Bone marrow (tissue), 2 donors: ENCODE results near the gene OR10A2.
"Not testable (repeated sequence)": the region's sequence is repeated elsewhere in the genome, so short reads cannot be mapped to it uniquely, and the experiment has no call there.

Experiments
- DNase-seq, 2 donors: peaks; one replicate each; lab custom pipeline; 2025; lab: John Stamatoyannopoulos, UW

The OR10A2 gene, protein sequence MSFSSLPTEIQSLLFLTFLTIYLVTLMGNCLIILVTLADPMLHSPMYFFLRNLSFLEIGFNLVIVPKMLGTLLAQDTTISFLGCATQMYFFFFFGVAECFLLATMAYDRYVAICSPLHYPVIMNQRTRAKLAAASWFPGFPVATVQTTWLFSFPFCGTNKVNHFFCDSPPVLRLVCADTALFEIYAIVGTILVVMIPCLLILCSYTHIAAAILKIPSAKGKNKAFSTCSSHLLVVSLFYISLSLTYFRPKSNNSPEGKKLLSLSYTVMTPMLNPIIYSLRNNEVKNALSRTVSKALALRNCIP

GRCh38 chr11:6862961-6863360 lies at the start of gene OR10A2:
Gene OR10A2, plus strand, starts transcription at chr11:6863057. Its CDS starts 6,698 bp downstream, at chr11:6869755.
- DNase-seq = no peak

DNA sequence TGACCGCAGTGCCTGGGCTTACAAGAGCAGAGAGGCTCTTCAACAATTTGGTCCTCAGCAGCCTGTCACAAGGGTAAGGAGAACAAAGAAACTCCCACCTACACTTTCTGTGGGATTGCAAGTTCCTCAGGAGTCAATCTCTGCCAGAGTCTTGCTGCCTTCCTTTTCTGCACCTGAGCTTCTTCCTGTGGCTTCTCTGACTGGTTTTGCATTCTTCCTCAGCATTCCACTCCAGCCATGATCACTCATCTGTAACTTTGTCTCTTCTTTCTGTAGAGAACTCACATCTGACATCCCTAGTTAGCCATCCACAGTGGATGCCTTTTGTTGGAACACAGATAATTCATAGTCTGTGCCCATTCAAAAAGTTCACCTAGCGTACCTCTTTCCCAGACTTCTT lies 49.2 kb upstream of the OR10A2 start:
- no peak for DNase-seq

- no peak for DNase-seq
These were observed 45.2 kb upstream of the OR10A2 start for GRCh38 chr11:6817694-6818093.

- DNase-seq = no peak
These were observed 43.9 kb upstream of the OR10A2 start for GRCh38 chr11:6818967-6819366.

DNA sequence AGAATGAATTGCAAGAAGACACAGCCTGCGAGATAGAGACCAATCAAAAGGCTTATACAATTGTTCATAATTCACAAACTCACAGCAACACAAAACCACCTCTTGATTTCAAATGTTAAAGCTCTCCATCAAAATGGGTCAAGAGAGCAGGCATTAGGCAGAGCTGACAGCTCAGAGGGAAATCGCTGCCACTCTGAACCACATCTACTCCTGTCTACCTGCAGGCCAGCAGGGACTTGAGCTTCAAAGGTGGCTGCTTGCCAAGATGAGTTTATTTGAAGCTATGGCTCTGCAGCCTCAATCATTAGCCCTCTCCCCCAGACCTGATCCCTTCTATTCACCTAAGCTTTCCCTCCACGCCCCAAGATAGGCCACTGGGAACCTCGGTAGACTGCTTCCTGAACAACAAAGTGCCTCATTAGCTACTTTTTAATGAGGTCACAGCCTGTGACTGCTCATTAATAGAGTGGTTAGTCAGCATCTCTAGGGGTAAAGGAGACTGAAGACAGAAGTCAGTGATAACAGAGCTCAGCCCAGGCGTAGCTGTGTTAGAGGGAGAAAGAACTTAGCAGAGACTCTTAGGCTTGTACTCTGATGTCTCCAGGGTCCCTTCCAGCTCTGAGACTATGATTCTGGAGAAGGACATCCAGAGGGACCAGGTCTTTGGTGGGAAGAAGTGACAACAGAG lies 38.6 kb upstream of the OR10A2 start:
- no peak for DNase-seq

GRCh38 chr11:6825231-6825744 lies 37.6 kb upstream of the OR10A2 start:
- no peak for DNase-seq

DNA sequence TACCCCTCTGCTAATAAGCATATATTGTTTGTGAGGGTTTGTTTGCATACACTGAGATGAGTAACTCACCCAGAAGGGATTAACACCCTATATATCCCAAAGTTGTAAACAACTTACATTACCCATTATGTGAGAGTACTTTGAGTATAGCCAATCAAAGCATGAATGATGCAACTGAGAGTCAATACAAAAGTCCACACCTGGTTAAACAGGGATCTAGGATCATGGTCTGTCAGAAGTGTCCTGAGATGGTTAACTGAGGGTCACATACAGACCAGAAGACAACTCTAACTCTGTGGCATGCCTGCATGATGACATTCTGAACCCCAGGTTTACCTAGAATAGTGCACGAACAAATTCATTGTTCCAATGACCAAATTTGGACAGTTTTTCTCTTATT lies 34.8 kb upstream of the OR10A2 start:
- DNase-seq = no peak

DNA sequence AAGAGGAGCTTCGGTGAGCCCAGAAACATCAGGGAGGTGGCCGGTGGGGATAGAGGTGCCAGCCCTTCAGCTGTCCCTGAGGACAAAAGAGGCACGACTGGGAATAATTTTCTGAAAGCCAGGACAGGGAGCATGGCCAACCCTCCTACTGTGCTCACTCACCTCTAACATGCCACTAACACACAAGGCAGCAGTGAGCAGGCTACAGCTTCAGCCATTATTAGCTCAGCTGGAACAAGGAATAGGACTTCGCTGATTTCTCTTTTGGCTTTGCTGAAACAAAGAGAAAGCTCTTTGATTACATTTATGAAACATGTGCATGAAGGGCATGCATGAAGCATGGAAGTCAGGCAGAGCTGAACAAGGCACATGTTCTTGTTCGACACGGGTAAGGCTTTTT lies 29.5 kb upstream of the OR10A2 start:
- no peak for DNase-seq

DNA sequence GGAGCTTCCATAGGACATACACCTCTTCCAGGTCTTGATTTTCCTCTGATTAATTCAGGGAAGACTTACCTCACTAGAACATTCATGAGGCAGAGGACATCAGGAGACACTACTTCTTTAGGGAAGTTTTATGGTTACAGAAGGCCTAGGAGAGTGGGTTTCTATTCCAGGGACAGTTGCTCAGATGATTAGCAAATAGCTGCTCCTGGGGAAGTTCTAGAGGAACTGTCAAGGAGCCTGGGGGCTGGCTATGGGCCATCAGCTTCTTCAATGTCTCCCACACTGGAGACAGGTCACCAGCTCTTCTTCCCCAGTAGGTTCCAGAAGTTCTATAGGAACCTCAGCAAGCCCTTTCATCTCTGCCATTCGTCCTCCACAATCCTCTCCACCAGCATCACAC lies 28.8 kb upstream of the OR10A2 start:
- no peak for DNase-seq

DNA sequence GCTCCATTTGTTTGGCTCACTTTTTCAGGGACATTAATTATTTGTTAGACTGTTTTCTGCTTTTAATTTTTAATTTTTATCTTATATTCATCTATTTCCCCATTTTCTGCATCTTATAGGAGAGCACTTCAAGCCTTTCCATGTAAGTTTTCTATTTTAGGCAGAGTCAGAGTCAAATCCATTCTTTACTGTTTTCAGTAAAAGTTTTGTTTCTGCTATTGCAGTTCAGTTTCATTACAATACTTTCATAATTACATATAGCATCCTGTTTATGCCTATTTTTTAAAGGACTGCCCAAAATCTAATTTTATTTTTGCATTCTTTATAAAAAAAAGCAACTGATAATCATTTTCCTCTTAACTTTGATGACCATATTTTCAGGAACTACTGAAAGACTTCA lies 21.2 kb upstream of the OR10A2 start:
- DNase-seq = no peak

DNA sequence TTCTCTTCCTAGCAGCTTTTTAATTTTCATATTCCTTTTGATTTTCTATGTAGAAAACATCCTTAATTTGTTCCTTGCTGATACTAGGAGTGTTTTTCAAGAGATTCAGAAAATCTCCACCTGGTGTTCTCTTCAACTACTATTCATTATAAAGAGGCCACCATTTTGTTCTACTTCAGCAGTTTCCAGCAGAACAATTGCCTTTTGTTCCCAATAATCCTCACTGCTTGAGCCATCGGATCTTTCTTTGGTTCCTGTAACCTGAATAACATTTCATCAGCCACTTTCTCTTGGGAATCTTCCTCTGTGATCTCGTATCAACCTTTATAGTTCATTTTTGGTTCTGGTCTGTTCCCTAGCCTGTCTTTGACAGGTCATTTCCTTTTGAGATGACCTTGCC lies 19.2 kb upstream of the OR10A2 start:
- DNase-seq = no peak

DNA sequence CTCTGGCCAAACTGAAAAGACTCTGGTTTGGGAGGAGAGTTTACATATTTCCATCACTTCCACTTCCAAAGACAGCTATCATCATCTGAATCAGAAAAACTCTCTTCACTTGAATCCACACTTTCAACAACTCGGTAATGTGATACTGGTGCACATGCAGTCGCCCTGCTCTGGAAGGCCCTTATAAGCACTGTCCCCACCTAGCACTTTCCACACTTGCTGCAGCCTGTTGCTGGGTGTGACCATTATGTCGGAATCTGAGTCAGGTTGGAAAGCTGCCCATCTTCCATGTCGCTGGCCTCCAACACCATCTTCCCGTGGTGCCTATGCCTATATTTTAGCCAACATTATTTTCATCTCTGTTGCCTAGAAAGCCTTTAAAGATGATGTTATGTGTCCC lies 18.5 kb upstream of the OR10A2 start:
- no peak for DNase-seq

- DNase-seq = no peak
These were observed 17.5 kb upstream of the OR10A2 start, which contains the start of gene OR10A5 for GRCh38 chr11:6845383-6845782. Gene OR10A5, plus strand, starts transcription at chr11:6845683. Its CDS starts 0 bp downstream, at chr11:6845683.

DNA sequence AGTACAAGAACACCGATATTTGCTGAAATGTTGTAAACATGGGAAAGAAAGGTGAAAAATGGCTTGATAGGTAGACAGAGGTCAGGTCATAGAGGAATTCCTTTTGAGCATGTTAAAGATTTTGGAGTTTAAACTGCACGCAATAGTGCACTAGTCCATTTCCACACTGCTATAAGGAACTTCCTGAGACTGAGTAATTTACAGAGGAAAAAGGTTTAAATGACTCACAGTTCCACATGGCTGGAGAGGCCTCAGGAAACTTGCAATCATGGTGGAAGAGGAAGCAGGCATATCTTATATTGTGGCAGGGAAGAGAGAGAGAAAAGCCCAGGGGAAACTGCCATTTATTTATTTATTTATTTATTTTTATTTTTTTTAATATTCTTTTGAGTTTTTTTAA lies 12.3 kb upstream of the OR10A2 start:
- no peak for DNase-seq

GRCh38 chr11:6854801-6855200 lies 8.1 kb upstream of the OR10A2 start:
- not testable (repeated sequence) for DNase-seq

DNA sequence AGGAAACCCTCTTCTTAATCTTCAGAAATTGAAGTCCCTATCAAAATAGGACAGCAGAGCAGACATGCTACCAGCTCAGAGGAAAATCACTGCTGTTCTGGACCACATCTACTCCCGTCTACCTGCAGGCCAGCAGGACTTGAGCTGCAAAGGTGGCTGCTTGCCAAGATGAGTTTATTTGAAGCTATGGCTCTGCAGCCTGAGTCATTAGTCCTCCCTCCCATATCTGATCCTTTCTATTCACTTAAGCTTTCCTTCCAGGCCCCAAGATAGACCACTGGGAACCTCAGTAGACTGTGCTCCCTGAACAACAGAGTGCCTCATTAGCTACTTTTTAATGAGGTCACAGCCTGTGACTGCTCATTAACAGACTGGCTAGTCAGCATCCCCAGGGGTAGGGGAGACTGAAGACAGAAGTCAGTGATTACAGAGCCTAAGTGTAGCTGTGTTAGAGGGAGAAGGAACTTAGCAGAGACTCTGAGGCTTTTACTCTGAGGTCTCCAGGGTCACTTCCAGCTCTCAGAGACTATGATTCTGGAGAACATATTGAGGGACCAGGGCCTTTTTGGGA lies 6.8 kb upstream of the OR10A2 start:
- no peak for DNase-seq

DNA sequence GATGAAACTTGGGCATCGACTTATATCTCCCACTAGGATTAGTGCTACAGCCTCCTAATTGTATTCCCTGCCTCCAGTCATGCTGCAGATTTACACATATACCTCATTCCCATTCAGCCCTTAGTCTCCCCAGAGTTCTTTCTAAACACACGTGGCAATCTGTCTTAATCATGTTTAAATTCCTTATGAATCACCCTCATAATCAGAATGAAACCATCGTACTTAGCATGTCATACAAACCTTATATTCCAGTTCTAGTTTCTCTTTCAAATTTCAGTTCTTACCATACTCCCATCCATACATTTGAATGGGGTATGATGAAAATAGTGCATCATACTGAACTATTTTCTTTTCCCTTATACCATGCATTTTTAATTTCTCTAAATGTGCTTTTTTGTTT lies 6.0 kb upstream of the OR10A2 start:
- no peak for DNase-seq

DNA sequence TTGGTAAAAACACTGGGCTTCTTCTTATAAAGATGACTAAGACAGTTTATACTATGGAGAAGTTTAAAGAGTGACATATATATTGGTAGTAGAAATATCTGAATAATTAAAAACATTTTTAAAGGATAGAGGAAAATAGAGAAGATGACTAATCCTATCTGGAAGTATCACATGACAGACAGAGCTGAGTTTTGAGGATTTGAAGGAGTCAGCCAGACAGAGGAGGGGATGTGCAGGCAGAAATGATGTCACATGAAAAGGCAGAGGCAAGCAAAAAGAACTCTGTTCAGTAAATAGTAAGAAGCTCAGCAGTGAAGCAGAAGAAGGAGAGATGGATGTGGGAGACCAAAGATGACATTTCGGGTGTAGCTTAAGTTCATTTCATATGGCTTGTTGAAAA lies 1.6 kb downstream of the OR10A2 start:
- no peak for DNase-seq

- no peak for DNase-seq
These were observed 8.4 kb downstream of the OR10A2 start for GRCh38 chr11:6871278-6871677.

DNA sequence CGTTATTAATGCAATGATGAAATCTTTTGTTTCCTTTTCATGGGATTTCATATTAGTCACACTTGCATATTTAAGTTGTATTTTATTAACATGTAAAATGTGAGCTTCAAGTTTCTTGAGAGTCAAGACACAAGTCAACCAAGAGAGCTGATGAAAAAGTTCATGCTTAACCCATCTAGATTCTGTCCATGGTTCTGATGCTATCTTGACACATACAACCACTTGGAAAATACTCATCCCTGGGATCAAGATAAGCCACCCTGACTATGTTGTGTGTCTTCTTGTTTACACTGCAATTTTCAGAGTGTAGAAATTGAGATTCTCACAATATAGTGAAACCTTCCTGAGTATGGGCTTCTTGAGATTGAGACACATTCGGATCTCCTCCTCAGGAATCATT lies 12.9 kb downstream of the OR10A2 start:
- DNase-seq = no peak

- no peak for DNase-seq
These were observed 13.5 kb downstream of the OR10A2 start, which contains the start of gene OR10A4 for GRCh38 chr11:6876325-6876724. Gene OR10A4, plus strand, starts transcription at chr11:6876625. Its CDS starts 23 bp downstream, at chr11:6876648.

DNA sequence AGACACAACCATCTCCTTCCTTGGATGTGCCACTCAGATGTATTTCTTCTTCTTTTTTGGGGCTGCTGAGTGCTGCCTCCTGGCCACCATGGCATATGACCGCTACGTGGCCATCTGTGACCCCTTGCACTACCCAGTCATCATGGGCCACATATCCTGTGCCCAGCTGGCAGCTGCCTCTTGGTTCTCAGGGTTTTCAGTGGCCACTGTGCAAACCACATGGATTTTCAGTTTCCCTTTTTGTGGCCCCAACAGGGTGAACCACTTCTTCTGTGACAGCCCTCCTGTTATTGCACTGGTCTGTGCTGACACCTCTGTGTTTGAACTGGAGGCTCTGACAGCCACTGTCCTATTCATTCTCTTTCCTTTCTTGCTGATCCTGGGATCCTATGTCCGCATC lies 14.1 kb downstream of the OR10A2 start:
- no peak for DNase-seq

DNA sequence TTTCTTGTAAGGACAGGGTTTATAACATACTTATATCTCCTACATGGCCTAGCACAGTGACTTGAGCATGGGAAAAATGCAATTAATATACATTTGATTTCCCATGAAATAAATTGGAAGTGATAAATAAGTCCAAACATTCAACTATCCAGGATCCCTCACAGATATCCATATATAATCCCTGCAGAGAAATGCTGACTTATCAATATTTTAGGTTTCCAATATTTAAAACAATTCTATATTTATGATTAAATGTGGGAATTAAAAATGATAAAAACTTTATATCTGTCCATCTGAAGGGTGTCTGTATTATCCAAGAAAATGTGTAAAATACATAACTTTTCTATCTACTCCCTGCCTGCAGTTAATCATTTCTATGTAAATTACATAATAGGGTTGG lies 19.9 kb downstream of the OR10A2 start:
- no peak for DNase-seq
